ENCODE measurements around the gene TSEN15. TPM values are rescaled to one million over a fixed set of nuclear protein-coding genes. Genes with fewer than 3 reads are reported as not detected.
A peak's percentile ranks its signal among the peaks of the same experiment; 100 is the strongest.

The TSEN15 gene
- total and polyA plus RNA-seq, 11 donors: 23.5 to 32.3 (median 26.4) TPM

- H3K27ac ChIP-seq: peak overlapping the region in 8 of 12 donors; percentile 15 to 58 (median 28)
- intact Hi-C loops (cut with DNase I): loop anchor here in 1 of 10 donors (10.0 kb wide), 1 partner anchor 582 kb away; the partner anchor contains the start of gene SMG7
These were observed 5.5 kb downstream of the TSEN15 start for GRCh38 chr1:184056921-184057555.

GRCh38 chr1:184059887-184060286 is 8.4 kb downstream of the TSEN15 start:
- TF ChIP-seq POLR2A (IDR thresholded peaks at IDR 0.05): no peak
- TF ChIP-seq CTCF (IDR thresholded peaks at IDR 0.05): no peak

More at GRCh38 chr1:184056921-184057555, 5.5 kb downstream of the TSEN15 start:
- no peak for DNase-seq
- Histone ChIP-seq H3K4me3 (no peak overlapping the region), H3K9me3 (no peaks in the 10 kb centered on the region), H3K36me3 (peaks cover 0 to 49% (median 13%) of the 10 kb centered on the region in 9 donors), H3K27me3 (no peaks in the 10 kb centered on the region), H3K4me1 (peaks cover 2 to 45% (median 32%) of the 10 kb centered on the region in 12 donors)
- TF ChIP-seq POLR2A (IDR thresholded peaks at IDR 0.05) (no peak), CTCF (IDR thresholded peaks at IDR 0.05) (no peak)
- WGBS, 4 donors: 19 to 50% (median 39%) methylated on average over 2 of the region's 2 CpGs
- peak in 1 of 4 donors; percentile 49 for ATAC-seq

GRCh38 chr1:184060316-184060715 is 8.8 kb downstream of the TSEN15 start:
- peaks cover 0 to 50% (median 9%) of the 10 kb centered on the region in 9 donors for H3K36me3 ChIP-seq
- TF ChIP-seq POLR2A (IDR thresholded peaks at IDR 0.05) (no peak), CTCF (IDR thresholded peaks at IDR 0.05) (no peak)
- H3K27me3 ChIP-seq: no peaks in the 10 kb centered on the region
- peak in 1 of 4 donors; percentile 14 for ATAC-seq
- 79 to 89% (median 84%) methylated on average over 3 of the region's 3 CpGs for WGBS, 4 donors
- peak overlapping the region in 1 of 12 donors; percentile 41 for H3K27ac ChIP-seq
- no peak for DNase-seq
- no peak overlapping the region for H3K4me3 ChIP-seq
- intact Hi-C loops (cut with DNase I): no loop called here
- peaks cover 0 to 32% (median 14%) of the 10 kb centered on the region in 12 donors for H3K4me1 ChIP-seq
- no peaks in the 10 kb centered on the region for H3K9me3 ChIP-seq

More at GRCh38 chr1:184059887-184060286, 8.4 kb downstream of the TSEN15 start:
- ATAC-seq (no peak), DNase-seq (no peak)
- Histone ChIP-seq H3K27me3 (no peaks in the 10 kb centered on the region), H3K27ac (no peak overlapping the region), H3K9me3 (no peaks in the 10 kb centered on the region), H3K4me1 (peaks cover 0 to 32% (median 14%) of the 10 kb centered on the region in 12 donors), H3K4me3 (no peak overlapping the region), H3K36me3 (peaks cover 0 to 51% (median 13%) of the 10 kb centered on the region in 9 donors)
- intact Hi-C loops (cut with DNase I): loop anchor here in 1 of 10 donors (10.0 kb wide), 1 partner anchor 585 kb away; the partner anchor contains the start of gene SMG7

- peaks cover 0 to 31% (median 14%) of the 10 kb centered on the region in 12 donors for H3K4me1 ChIP-seq
- intact Hi-C loops (cut with DNase I): no loop called here
- no peaks in the 10 kb centered on the region for H3K9me3 ChIP-seq
- no peak for DNase-seq
- ATAC-seq: peak in 1 of 4 donors; percentile 30
- no peaks in the 10 kb centered on the region for H3K27me3 ChIP-seq
- no peak overlapping the region for H3K4me3 ChIP-seq
- H3K27ac ChIP-seq: peak overlapping the region in 5 of 12 donors; percentile 6 to 41 (median 14)
- 36 to 56% (median 49%) methylated on average over 2 of the region's 2 CpGs for WGBS, 4 donors
- peaks cover 0 to 44% (median 7%) of the 10 kb centered on the region in 9 donors for H3K36me3 ChIP-seq
- no peak for TF ChIP-seq POLR2A (IDR thresholded peaks at IDR 0.05)
- no peak for TF ChIP-seq CTCF (IDR thresholded peaks at IDR 0.05)
These were observed 10.0 kb downstream of the TSEN15 start for GRCh38 chr1:184061396-184062003.

Measured in heart left ventricle (tissue), 16 donors.